GM19372 (cell line): ENCODE data around the gene SLC44A5.
"Not testable (repeated sequence)": the region's sequence is repeated elsewhere in the genome, so short reads cannot be mapped to it uniquely, and the experiment has no call there.

Experiments used
- ATAC-seq: cut with Tn5 transposase; IDR thresholded peaks from one replicate; pipeline ENCODE4 v1.9.1; 2021; ENCODE audit warnings: mild to moderate bottlenecking, low read depth, moderate library complexity; ENCODE audit not compliant: unreplicated experiment

SLC44A5 gene

GRCh38 chr1:75529488-75529887 is 81.4 kb downstream of the SLC44A5 start:
- no peak for ATAC-seq

- ATAC-seq = no peak
Measured at GRCh38 chr1:75528001-75528400, 82.9 kb downstream of the SLC44A5 start.

DNA sequence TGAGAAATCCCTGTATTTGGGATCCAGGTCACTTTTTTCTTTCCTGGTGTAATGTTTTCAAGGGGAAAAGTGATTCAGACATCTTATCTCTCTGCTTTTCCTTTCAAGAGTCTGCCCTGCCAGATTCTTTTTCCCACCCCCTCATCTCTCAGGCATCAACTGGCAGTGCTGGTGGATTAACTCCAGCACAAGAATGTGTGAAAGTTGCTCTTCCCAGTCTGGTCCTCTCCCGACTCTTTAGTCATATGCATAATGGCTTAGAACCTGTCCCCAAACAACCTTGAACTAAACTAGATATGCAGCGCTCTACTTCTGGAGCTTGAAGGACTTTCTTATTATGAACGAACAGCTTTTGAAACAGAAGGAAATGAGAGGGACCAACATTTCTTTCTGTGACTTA is 88.5 kb downstream of the SLC44A5 start:
- no peak for ATAC-seq

- no peak for ATAC-seq
Measured at GRCh38 chr1:75521658-75522057, 89.3 kb downstream of the SLC44A5 start.

- ATAC-seq = no peak
Measured at GRCh38 chr1:75520862-75521475, 89.9 kb downstream of the SLC44A5 start.

GRCh38 chr1:75519651-75520427 is 91.1 kb downstream of the SLC44A5 start:
- ATAC-seq = no peak

GRCh38 chr1:75518686-75519085 is 92.2 kb downstream of the SLC44A5 start:
- no peak for ATAC-seq

GRCh38 chr1:75514270-75514669 is 96.6 kb downstream of the SLC44A5 start:
- ATAC-seq = no peak

DNA sequence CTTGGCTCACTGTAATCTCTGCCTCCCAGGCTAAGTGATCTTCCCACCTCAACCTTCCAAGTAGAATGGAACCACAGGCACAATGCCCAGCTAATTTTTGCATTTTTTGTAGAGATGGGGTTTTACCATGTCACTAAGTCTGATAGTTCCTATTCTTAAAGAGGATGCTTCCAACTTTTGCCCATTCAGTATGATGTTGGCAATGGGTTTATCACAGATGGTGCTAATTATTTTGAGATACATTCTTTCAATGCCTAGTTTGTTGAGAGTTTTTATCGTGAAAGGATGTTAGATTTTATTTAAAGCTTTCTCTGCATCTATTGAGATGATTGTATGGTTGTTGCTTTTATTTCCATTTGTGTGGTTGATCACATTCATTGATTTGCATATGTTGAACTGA is 103.9 kb downstream of the SLC44A5 start:
- no peak for ATAC-seq

DNA sequence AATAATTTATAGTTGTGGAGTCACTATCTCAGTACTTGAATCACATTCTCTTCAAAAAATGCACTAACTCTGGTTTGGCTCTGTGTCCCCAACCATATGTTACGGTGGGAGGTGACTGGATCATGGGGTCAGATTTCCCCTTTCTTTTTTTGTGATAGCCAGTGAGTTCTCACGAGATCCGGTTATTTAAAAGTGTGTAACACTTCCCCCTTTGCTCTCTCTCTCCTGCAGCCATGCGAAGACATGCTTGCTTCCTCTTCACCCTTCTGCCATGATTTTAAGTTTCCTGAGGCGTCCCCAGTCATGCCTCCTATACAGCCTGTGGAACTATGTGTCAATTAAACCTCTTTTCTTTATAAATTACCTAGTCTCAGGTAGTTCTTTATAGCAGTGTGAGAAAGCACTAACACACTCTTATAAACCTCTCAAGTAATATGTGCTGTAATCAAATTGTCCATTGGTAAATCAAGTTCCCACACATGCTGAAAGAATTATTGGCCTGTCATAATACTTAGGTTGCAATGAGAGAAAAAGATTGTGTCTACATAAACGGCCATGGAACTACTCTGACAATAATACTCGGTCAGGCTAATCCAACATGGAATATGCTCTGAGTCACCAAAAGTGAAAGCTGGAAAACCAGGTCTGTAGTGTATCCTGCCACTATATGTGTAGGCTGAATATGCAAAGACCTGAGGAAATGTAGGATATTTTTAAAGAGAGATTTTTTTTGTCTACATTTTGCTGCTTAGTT is 107.5 kb downstream of the SLC44A5 start:
- ATAC-seq = no peak

- no peak for ATAC-seq
Measured at GRCh38 chr1:75502776-75503175, 108.1 kb downstream of the SLC44A5 start.

DNA sequence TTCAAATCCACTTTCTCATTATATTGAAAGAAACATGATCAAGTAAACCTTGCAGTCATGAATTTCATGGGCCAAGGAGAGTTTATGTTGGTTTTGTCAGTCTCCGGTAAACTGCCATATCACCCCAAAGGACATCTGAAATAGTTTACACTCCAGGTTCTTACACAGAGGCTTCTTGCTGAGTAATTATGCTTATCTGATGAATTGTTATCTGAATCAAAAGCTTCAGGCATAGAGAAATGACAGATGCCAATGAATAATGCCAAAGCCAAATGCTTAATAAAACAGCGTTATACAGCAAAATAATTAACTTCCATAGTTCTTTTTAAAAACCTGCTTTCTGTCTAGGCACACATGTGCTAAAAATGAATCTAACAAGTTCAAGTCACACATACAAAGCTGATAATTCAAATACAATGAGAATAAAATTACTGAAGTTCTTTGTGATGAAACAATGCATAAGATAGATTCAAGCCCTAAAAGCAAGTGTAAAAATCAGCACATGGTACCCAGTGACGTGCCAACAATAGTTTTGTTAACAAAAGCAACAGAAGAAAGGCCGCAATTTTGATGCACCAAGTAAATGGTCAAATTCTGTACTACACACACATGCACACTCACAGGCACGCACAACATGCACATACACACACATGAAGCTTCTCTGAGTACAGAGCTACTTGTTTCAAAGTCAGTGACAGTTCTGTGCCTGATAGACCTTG is 109.2 kb downstream of the SLC44A5 start:
- ATAC-seq = no peak

DNA sequence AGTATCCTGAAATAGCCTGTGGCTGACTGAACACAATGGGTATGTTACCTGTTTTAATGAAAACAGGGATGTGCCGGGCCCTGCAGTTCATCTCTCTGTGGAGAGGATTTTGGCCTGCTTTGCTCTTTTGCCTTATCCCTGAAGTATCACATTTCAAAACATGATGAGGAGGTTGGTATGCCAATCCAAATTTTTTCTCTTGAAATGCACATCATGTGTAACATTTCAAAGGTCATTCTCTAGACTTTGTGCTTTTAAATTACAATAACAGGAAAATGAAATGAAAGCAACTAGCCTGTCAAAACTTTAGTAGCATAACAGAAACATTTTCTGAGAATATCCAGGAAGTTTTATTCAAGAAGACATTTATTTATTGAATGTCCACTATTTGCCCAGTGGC is 118.9 kb downstream of the SLC44A5 start:
- ATAC-seq = no peak

- ATAC-seq = no peak
Measured at GRCh38 chr1:75487399-75487798, 123.5 kb downstream of the SLC44A5 start.

GRCh38 chr1:75484789-75485188 is 126.1 kb downstream of the SLC44A5 start:
- no peak for ATAC-seq

DNA sequence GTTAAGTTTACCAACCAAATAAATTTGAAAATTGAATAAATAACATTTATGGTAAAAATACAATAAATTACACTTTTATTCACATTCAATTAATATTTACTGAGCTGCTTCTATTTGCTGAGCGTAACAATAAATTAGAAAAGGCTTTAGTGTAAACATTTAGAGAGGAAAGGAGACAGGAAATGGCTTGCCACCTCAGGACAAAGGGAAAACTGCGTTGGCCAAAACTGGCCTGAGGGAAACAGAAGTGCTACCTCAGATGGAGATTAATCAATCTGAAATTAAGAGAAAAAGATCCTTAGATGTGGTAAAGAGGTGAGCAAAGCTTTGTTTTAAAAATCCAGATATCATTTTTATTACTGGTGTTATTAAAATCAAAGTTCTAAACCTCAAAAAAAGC is 128.0 kb downstream of the SLC44A5 start:
- ATAC-seq = no peak

GRCh38 chr1:75476486-75476885 is 134.4 kb downstream of the SLC44A5 start:
- ATAC-seq = not testable (repeated sequence)

DNA sequence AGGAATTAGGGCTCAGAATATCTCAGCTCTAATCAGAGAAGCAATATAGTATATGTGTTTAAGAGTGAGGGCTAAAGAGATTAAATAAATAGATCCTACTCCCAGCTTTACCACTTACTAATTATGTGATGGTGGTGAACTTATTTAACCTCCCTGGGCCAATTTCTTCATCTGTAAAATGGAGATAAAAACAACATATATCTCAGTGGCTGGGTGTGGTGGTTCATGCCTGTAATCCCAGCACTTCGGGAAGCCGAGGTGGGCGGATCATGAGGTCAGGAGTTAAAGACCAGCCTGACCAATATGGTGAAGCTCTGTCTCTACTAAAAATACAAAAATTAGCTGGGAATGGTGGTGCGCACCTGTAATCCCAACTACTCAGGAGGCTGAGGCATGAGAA is 135.2 kb downstream of the SLC44A5 start:
- ATAC-seq = no peak

DNA sequence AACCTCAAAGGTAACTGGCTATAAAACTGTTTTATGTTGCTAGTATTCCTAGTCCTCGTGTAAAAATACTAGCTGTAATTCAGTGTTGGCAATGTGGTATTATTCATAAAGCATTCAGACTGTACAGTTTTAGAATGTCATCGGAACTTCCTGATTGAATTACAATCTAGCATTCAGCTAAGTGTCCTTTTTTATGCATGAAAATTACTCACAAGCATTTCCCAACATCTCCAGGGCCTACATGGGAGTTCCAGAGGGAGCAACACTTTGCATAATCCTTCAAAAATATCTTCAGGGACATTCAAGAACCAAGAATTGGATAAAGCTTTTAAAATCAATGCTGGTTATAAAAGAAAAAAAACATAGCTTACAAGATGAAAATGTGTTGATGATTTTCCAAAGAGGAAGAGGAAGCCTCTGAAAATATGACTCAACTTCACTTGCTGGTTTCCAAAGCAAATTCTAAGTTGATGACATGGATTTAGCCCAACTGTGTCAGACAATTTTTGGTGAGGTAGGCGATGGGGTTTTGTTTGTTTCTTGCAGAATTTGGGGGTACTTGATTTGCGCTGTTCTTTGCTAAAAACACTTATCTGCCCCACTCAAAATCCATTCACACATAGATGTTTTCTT is 137.8 kb downstream of the SLC44A5 start:
- ATAC-seq = no peak
